Measurements from ENCODE around the gene ADPRM. TPM values are rescaled to one million over a fixed set of nuclear protein-coding genes. Genes with fewer than 3 reads are reported as not detected.

The ADPRM gene, protein sequence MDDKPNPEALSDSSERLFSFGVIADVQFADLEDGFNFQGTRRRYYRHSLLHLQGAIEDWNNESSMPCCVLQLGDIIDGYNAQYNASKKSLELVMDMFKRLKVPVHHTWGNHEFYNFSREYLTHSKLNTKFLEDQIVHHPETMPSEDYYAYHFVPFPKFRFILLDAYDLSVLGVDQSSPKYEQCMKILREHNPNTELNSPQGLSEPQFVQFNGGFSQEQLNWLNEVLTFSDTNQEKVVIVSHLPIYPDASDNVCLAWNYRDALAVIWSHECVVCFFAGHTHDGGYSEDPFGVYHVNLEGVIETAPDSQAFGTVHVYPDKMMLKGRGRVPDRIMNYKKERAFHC
- total RNA-seq, result 1 to 10 TPM; 3.6 to 7.3 (median 4.9) TPM
- polyA plus RNA-seq, result 1 to 10 TPM; 3.5 to 3.8 TPM
- long read RNA-seq, donor 1, result 0 reads
- long read RNA-seq, donor 2, partial matches to known transcripts, result 0 of 1 reads
- long read RNA-seq, donor 2, other reads (novel, unspliced or antisense), result 1 of 1 reads
- long read RNA-seq, donor 3, transcript ADPRM-201 (4 exons, 1,209 nt), result major isoform, 5 of 13 reads
- long read RNA-seq, donor 3, partial matches to known transcripts, result 0 of 13 reads
- long read RNA-seq, donor 3, other reads (novel, unspliced or antisense), result 2 of 13 reads

- Histone ChIP-seq H3K4me1 (peaks cover 6 to 40% (median 25%) of the 10 kb centered on the region in 9 donors), H3K27ac (peak within 1 kb of the TSS; percentile 77 to 98 (median 94)), H3K27me3 (no peaks in the 10 kb centered on the region), H3K9me3 (no peaks in the 10 kb centered on the region), H3K4me3 (peak within 1 kb of the TSS; percentile 84 to 99 (median 91)), H3K36me3 (peaks cover 0 to 33% (median 16%) of the 10 kb centered on the region in 9 donors)
- intact Hi-C loops (cut with DNase I), result loop anchor here in 1 of 10 donors (2.0 kb wide), 1 partner anchor 31 kb away; no protein-coding TSS in a partner anchor
- WGBS, 2 donors, result 0% methylated on average over 84 of the region's 84 CpGs
- peak in 8 of 9 donors; percentile 12 to 69 (median 49) for TF ChIP-seq CTCF (IDR thresholded peaks at IDR 0.05)
- DNase-seq (peak; percentile 92 to 94), ATAC-seq (peak; percentile 99 to 100 (median 99))
Measured at GRCh38 chr17:10697092-10698081, at the start of gene ADPRM, which contains the start of gene SCO1. TSS of gene ADPRM (plus strand) at chr17:10697594. CDS start at chr17:10704927, 7,333 bp downstream. TSS of gene SCO1 (minus strand) at chr17:10697533. CDS start at chr17:10697507, 26 bp downstream.

- H3K9me3 ChIP-seq, result no peaks in the 10 kb centered on the region
- peaks cover 0 to 14% (median 0%) of the 10 kb centered on the region in 9 donors for H3K36me3 ChIP-seq
- H3K27ac ChIP-seq, result no peak overlapping the region
- DNase-seq, result no peak
- H3K4me3 ChIP-seq, result no peak overlapping the region
- H3K4me1 ChIP-seq, result peaks cover 0 to 5% (median 0%) of the 10 kb centered on the region in 9 donors
- TF ChIP-seq CTCF (IDR thresholded peaks at IDR 0.05), result no peak
- ATAC-seq, result no peak
- intact Hi-C loops (cut with DNase I), result loop anchor here in 7 of 10 donors (1.0 to 5.0 kb wide), 3 partner anchors 194 to 199 kb away; no protein-coding TSS in a partner anchor
- 88 to 91% methylated on average over 5 of the region's 5 CpGs for WGBS, 2 donors
- no peaks in the 10 kb centered on the region for H3K27me3 ChIP-seq
Measured at GRCh38 chr17:10648381-10648780, 49.0 kb upstream of the ADPRM start.

GRCh38 chr17:10648956-10649355 lies 48.4 kb upstream of the ADPRM start:
- ATAC-seq, result no peak
- H3K27me3 ChIP-seq, result no peaks in the 10 kb centered on the region
- no peaks in the 10 kb centered on the region for H3K9me3 ChIP-seq
- TF ChIP-seq CTCF (IDR thresholded peaks at IDR 0.05), result no peak
- WGBS, 2 donors, result 86 to 87% methylated on average over 3 of the region's 3 CpGs
- H3K27ac ChIP-seq, result no peak overlapping the region
- DNase-seq, result no peak
- H3K4me1 ChIP-seq, result peaks cover 0 to 6% (median 0%) of the 10 kb centered on the region in 9 donors
- peaks cover 0 to 14% (median 0%) of the 10 kb centered on the region in 9 donors for H3K36me3 ChIP-seq
- H3K4me3 ChIP-seq, result no peak overlapping the region
- intact Hi-C loops (cut with DNase I), result loop anchor here in 7 of 10 donors (1.0 to 5.0 kb wide), 3 partner anchors 193 to 198 kb away; no protein-coding TSS in a partner anchor

Measured in heart right ventricle (tissue), 16 donors.